Measurements from ENCODE around the gene CHRM4.
A peak's percentile ranks its signal among the peaks of the same experiment; 100 is the strongest.

Gene CHRM4

GRCh38 chr11:46367244-46367915, 24.2 kb downstream of the CHRM4 start:
- peak; percentile 78 for DNase-seq

- DNase-seq: no peak
Measured at GRCh38 chr11:46366661-46367161, 24.9 kb downstream of the CHRM4 start.

GRCh38 chr11:46366260-46366659, 25.3 kb downstream of the CHRM4 start:
- DNase-seq: no peak

GRCh38 chr11:46364791-46365190, 26.8 kb downstream of the CHRM4 start:
- no peak for DNase-seq

- no peak for DNase-seq
Measured at GRCh38 chr11:46364056-46364455, 27.5 kb downstream of the CHRM4 start.

- DNase-seq: no peak
Measured at GRCh38 chr11:46363455-46364005, 28.0 kb downstream of the CHRM4 start.

GRCh38 chr11:46363031-46363407, 28.6 kb downstream of the CHRM4 start:
- no peak for DNase-seq

- DNase-seq: no peak
Measured at GRCh38 chr11:46362156-46363030, 29.2 kb downstream of the CHRM4 start.

GRCh38 chr11:46361283-46362155, 30.1 kb downstream of the CHRM4 start:
- peak; percentile 83 for DNase-seq

GRCh38 chr11:46360878-46361277, 30.7 kb downstream of the CHRM4 start:
- no peak for DNase-seq

- no peak for DNase-seq
Measured at GRCh38 chr11:46359953-46360352, 31.6 kb downstream of the CHRM4 start.

- DNase-seq: no peak
Measured at GRCh38 chr11:46357483-46357936, 34.1 kb downstream of the CHRM4 start.

GRCh38 chr11:46356924-46357482, 34.6 kb downstream of the CHRM4 start:
- no peak for DNase-seq

- no peak for DNase-seq
Measured at GRCh38 chr11:46353698-46354097, 37.9 kb downstream of the CHRM4 start.

- DNase-seq: no peak
Measured at GRCh38 chr11:46352063-46352841, 39.3 kb downstream of the CHRM4 start.

GRCh38 chr11:46351606-46352005, 40.0 kb downstream of the CHRM4 start:
- DNase-seq: no peak

- DNase-seq: no peak
Measured at GRCh38 chr11:46351148-46351547, 40.4 kb downstream of the CHRM4 start.

- no peak for DNase-seq
Measured at GRCh38 chr11:46350695-46351094, 40.9 kb downstream of the CHRM4 start.

GRCh38 chr11:46348566-46349401, 42.8 kb downstream of the CHRM4 start:
- no peak for DNase-seq

- no peak for DNase-seq
Measured at GRCh38 chr11:46347637-46348311, 43.8 kb downstream of the CHRM4 start.
